SK-N-SH (cell line): ENCODE measurements around the gene ARHGEF10L. TPM values are rescaled to one million over a fixed set of nuclear protein-coding genes. Genes with fewer than 3 reads are reported as not detected.

ENCODE experiments used
- CTCF ChIA-PET: fragments of 300-600, 350-600 bp; formaldehyde crosslinking; extraction: SDS; loops from one replicate; lab custom pipeline; 2021; lab: Yijun Ruan, JAX
- POLR2A ChIA-PET: fragments of 350-600 bp; sonication (Branson Sonifier 250); formaldehyde crosslinking; extraction: SDS; loops from one replicate; lab custom pipeline; 2020; ENCODE audit warnings: antibody characterized with exemption, inconsistent platforms; lab: Yijun Ruan, JAX
- DNase-seq: peaks from one replicate; pipeline ENCODE4 v3.0.0; 2012
- H2AFZ ChIP-seq: fragments of 200-600 bp; sonication (generic); 2 replicates; pipeline ENCODE4 v1.8.1; 2016; ENCODE audit warnings: antibody characterized with exemption, mild to moderate bottlenecking, low read depth
- H3F3A ChIP-seq: fragments of 200-600 bp; sonication (generic); replicated peaks from 2 replicates; pipeline ENCODE3; 2016; ENCODE audit warnings: antibody characterized with exemption, mild to moderate bottlenecking; ENCODE audit not compliant: insufficient read depth
- H3K27ac ChIP-seq, 2 experiments: fragments of 200-500 bp in 1 of 2; fragments of 200-600 bp in 1 of 2; sonication (Bioruptor generic) in 1 of 2; sonication (generic), shearing (Covaris generic) in 1 of 2; 2 replicates each; pipeline versions ENCODE4 v1.5.1 to v1.6.1; 2014 to 2016; ENCODE audit warnings: low read depth in 2 of 2, inconsistent platforms in 1 of 2, low read length in 1 of 2, mild to moderate bottlenecking in 1 of 2, mixed read lengths in 1 of 2
- H3K27me3 ChIP-seq: fragments of 200-600 bp; sonication (generic), shearing (Covaris generic); 2 replicates; pipeline ENCODE4 v1.6.1; 2016; ENCODE audit warnings: mixed run types; ENCODE audit not compliant: insufficient read depth
- H3K36me3 ChIP-seq, 2 experiments: fragments of 200-500 bp in 1 of 2; fragments of 200-600 bp in 1 of 2; sonication (Bioruptor generic) in 1 of 2; sonication (generic) in 1 of 2; replicated peaks in 1 of 2; 2 replicates each; pipeline versions ENCODE3 to v1.5.1; 2014 to 2016; ENCODE audit warnings: low read length in 1 of 2, mild to moderate bottlenecking in 1 of 2; ENCODE audit not compliant: insufficient read depth in 2 of 2, control insufficient read depth in 1 of 2
- H3K4me1 ChIP-seq, 2 experiments: fragments of 200-500 bp in 1 of 2; fragments of 200-600 bp in 1 of 2; sonication (Bioruptor generic) in 1 of 2; sonication (generic), shearing (Covaris generic) in 1 of 2; 2 replicates each; pipeline versions ENCODE4 v1.5.1 to v1.6.1; 2014 to 2016; ENCODE audit warnings: low read depth in 1 of 2, low read length in 1 of 2, mixed run types in 1 of 2; ENCODE audit not compliant: insufficient read depth in 2 of 2, control insufficient read depth in 1 of 2
- H3K4me2 ChIP-seq: fragments of 200-600 bp; sonication (generic), shearing (Covaris generic); 2 replicates; pipeline ENCODE4 v1.6.1; 2017; ENCODE audit warnings: mixed run types
- H3K4me3 ChIP-seq, 2 experiments: fragments of 200-500 bp in 1 of 2; fragments of 200-600 bp in 1 of 2; sonication (Bioruptor generic) in 1 of 2; sonication (generic), shearing (Covaris generic) in 1 of 2; 2 replicates each; pipeline versions ENCODE4 v1.5.1 to v1.8.1; 2014 to 2016; ENCODE audit warnings: low read depth in 2 of 2, inconsistent platforms in 1 of 2, low read length in 1 of 2, mild to moderate bottlenecking in 1 of 2, mixed read lengths in 1 of 2, moderate library complexity in 1 of 2
- H3K79me2 ChIP-seq: fragments of 200-600 bp; sonication (generic); 2 replicates; pipeline ENCODE4 v1.8.1; 2017; ENCODE audit warnings: mild to moderate bottlenecking; ENCODE audit not compliant: insufficient read depth
- H3K9ac ChIP-seq: fragments of 200-600 bp; sonication (generic); 2 replicates; pipeline ENCODE4 v1.6.1; 2017; ENCODE audit warnings: mixed run types
- H3K9me2 ChIP-seq: fragments of 200-600 bp; sonication (generic); 2 replicates; pipeline ENCODE4 v1.6.1; 2017; ENCODE audit warnings: mixed run types
- H3K9me3 ChIP-seq: fragments of 200-600 bp; sonication (generic); 2 replicates; pipeline ENCODE4 v1.6.1; 2017; ENCODE audit warnings: mixed run types, mild to moderate bottlenecking, moderate library complexity
- H4K20me1 ChIP-seq: fragments of 200-600 bp; sonication (generic); 2 replicates; pipeline ENCODE4 v1.6.1; 2017; ENCODE audit warnings: mild to moderate bottlenecking, mixed run types; ENCODE audit not compliant: insufficient read depth
- FOSL2 ChIP-seq: IDR thresholded peaks from 2 replicates; pipeline ENCODE4 v1.4.0; 2012; ENCODE audit warnings: low read depth, mild to moderate bottlenecking, moderate library complexity, borderline replicate concordance
- FOXJ3 ChIP-seq: sonication (generic); formaldehyde crosslinking; IDR thresholded peaks from 2 replicates; pipeline ENCODE4 v1.5.1; 2020; ENCODE audit warnings: mild to moderate bottlenecking, missing genetic modification reagents
- MXI1 ChIP-seq: IDR thresholded peaks from 2 replicates; pipeline ENCODE4 v1.6.1; 2012; ENCODE audit warnings: mild to moderate bottlenecking, low read depth, low read length, improper control_type of control experiment
- POLR2AphosphoS5 ChIP-seq: IDR thresholded peaks from 2 replicates; pipeline ENCODE4 v1.6.1; 2012; ENCODE audit warnings: low read depth, low read length
- RAD21 ChIP-seq: IDR thresholded peaks from 2 replicates; pipeline ENCODE4 v1.6.1; 2012; ENCODE audit warnings: mild to moderate bottlenecking, low read length
- RCOR1 ChIP-seq: fragments of 150-350 bp; IDR thresholded peaks from 2 replicates; pipeline ENCODE4 v1.6.1; 2017; ENCODE audit warnings: antibody characterized with exemption, low read length
- REST ChIP-seq: IDR thresholded peaks from 2 replicates; pipeline ENCODE4 v1.6.1; 2012; ENCODE audit warnings: mild to moderate bottlenecking, low read depth, low read length, moderate library complexity
- USF1 ChIP-seq: IDR thresholded peaks from 2 replicates; pipeline ENCODE4 v1.4.0; 2012; ENCODE audit warnings: low read depth, borderline replicate concordance
- YY1 ChIP-seq: IDR thresholded peaks from 2 replicates; pipeline ENCODE4 v1.4.0; 2012; ENCODE audit warnings: low read depth, mild to moderate bottlenecking
- ZBTB33 ChIP-seq: IDR thresholded peaks from 2 replicates; pipeline ENCODE4 v1.4.0; 2012; ENCODE audit warnings: low read depth, borderline replicate concordance
- WGBS: methylation state at CpG from one replicate; pipeline ENCODE4 v1.1.6; 2017; ENCODE audit warnings: low lambda C conversion rate; 5-methylcytosine and 5-hydroxymethylcytosine counted together
- polyA plus RNA-seq, 3 experiments: library from polyadenylated mRNA; depleted of rRNA; stranded (reverse); fragments of >200 nt; gene quantifications; 2 replicates each; pipeline ENCODE4 v1.2.3, GENCODE V29; 2012

Gene ARHGEF10L
- polyA plus RNA-seq, 1 of the 3 experiments (the other 2 are of a cell fraction), result 12.5 TPM

- TF ChIP-seq ZBTB33 (no peak), MXI1 (no peak)
- TF ChIP-seq, all 33 proteins: peak for 0
Observed at GRCh38 chr1:17496419-17496818, 43.1 kb upstream of the ARHGEF10L start (continued).

- Histone ChIP-seq H3K36me3 (no peaks in the 10 kb centered on the region), H3F3A (no peaks in the 10 kb centered on the region), H4K20me1 (no peaks in the 10 kb centered on the region), H3K4me3 (no peak overlapping the region), H3K4me2 (no peak overlapping the region), H3K27me3 (peaks cover 8% of the 10 kb centered on the region)
- no peak for TF ChIP-seq USF1
- TF ChIP-seq POLR2AphosphoS5, result no peak
- no peak for TF ChIP-seq FOSL2
- no peak for TF ChIP-seq RCOR1
- no peak for TF ChIP-seq RAD21
- TF ChIP-seq YY1, result no peak
- no peak for TF ChIP-seq REST
- no peak for TF ChIP-seq FOXJ3 (CRISPR knock-in tag)
- TF ChIP-seq, all 33 proteins: peak for 0
- Histone ChIP-seq H3K4me1 (peaks cover 0 to 2% of the 10 kb centered on the region in 2 experiments; a peak in 1 of 4 replicates), H3K79me2 (no peaks in the 10 kb centered on the region), H3K9me3 (no peaks in the 10 kb centered on the region), H2AFZ (no peak overlapping the region), H3K9me2 (no peaks in the 10 kb centered on the region), H3K9ac (no peak overlapping the region), H3K27ac (no peak overlapping the region)
- ChIA-PET POLR2A (no interaction called here), CTCF (interaction anchor here (1.0 to 22.2 kb wide), 4 partner anchors 13 to 114 kb away, joined by 3 to 707 read pairs (median 4); no protein-coding TSS in a partner anchor)
- DNase-seq, result no peak
- 22% methylated on average over 4 of the region's 4 CpGs for WGBS
Observed at GRCh38 chr1:17498214-17498613, 41.3 kb upstream of the ARHGEF10L start.
